Endothelial cell of umbilical vein (primary cell): ENCODE results near the gene ATP8B2. TPM values are rescaled to one million over a fixed set of nuclear protein-coding genes. Genes with fewer than 3 reads are reported as not detected.
A peak's percentile ranks its signal among the peaks of the same experiment; 100 is the strongest.

Experiments used
- BruUV-seq: library from RNA; stranded (reverse); fragments of 400-500 nt; replicated peaks from 2 replicates; lab custom pipeline; 2021; lab: Mats Ljungman, UMichigan
- CTCF ChIA-PET: fragments of 300-600, 350-600 bp; sonication (Branson Sonifier 250); formaldehyde crosslinking; loops from one replicate; lab custom pipeline; 2021; ENCODE audit warnings: antibody characterized with exemption, inconsistent platforms; lab: Charles Lee
- POLR2A ChIA-PET: fragments of 300-600, 350-600 bp; sonication (Branson Sonifier 250); formaldehyde crosslinking; loops from one replicate; lab custom pipeline; 2021; ENCODE audit warnings: antibody characterized with exemption, inconsistent platforms; lab: Charles Lee
- DNase-seq: peaks from one replicate; pipeline ENCODE4 v3.0.0-alpha.2; 2011; ENCODE audit warnings: low read depth, low spot score
- FAIRE-seq: peaks from 2 replicates; lab custom pipeline; 2011; peaks lifted over from hg19 to GRCh38; lab: Jason Lieb, UNC
- H2AFZ ChIP-seq: 2 replicates; pipeline ENCODE4 v1.6.0; 2012; ENCODE audit warnings: low read depth, low read length, control low read depth, inconsistent platforms
- H3K27ac ChIP-seq: 2 replicates; pipeline ENCODE4 v1.5.1; 2011; ENCODE audit warnings: low read depth, mild to moderate bottlenecking, control low read depth, low read length, moderate library complexity; ENCODE audit not compliant: insufficient read depth
- H3K27me3 ChIP-seq, 2 experiments: 2 replicates each; pipeline versions ENCODE4 v1.6.0 to v1.6.1; 2011; ENCODE audit warnings: low read length in 2 of 2, mixed read lengths in 1 of 2; ENCODE audit not compliant: control insufficient read depth in 2 of 2, insufficient read depth in 2 of 2
- H3K36me3 ChIP-seq, 2 experiments: 2 replicates in 1 of 2; 3 replicates in 1 of 2; pipeline ENCODE4 v1.5.1; 2011; ENCODE audit warnings: low read length in 2 of 2, mild to moderate bottlenecking in 1 of 2, moderate library complexity in 1 of 2; ENCODE audit not compliant: control insufficient read depth in 2 of 2, insufficient read depth in 2 of 2; ENCODE audit errors: extremely low read depth in 1 of 2
- H3K4me1 ChIP-seq: 3 replicates; pipeline ENCODE4 v1.5.1; 2011; ENCODE audit warnings: mild to moderate bottlenecking, low read length; ENCODE audit not compliant: control insufficient read depth, insufficient read depth; ENCODE audit errors: extremely low read depth
- H3K4me2 ChIP-seq: 2 replicates; pipeline ENCODE4 v1.6.1; 2011; ENCODE audit warnings: low read length, control low read depth, mixed read lengths; ENCODE audit not compliant: insufficient read depth
- H3K4me3 ChIP-seq, 3 experiments: fragments of 200-600 bp in 1 of 3; sonication (generic), shearing (Covaris generic) in 1 of 3; replicated peaks in 1 of 3; 2 replicates each; pipeline ENCODE4 v1.5.1; 2011 to 2016; ENCODE audit warnings: control low read depth in 3 of 3, low read length in 3 of 3, mild to moderate bottlenecking in 2 of 3, inconsistent platforms in 1 of 3, low read depth in 1 of 3, moderate library complexity in 1 of 3; ENCODE audit not compliant: insufficient read depth in 1 of 3
- H3K79me2 ChIP-seq: 2 replicates; pipeline ENCODE4 v1.6.0; 2012; ENCODE audit warnings: low read length, inconsistent platforms; ENCODE audit not compliant: control insufficient read depth, insufficient read depth
- H3K9ac ChIP-seq: replicated peaks from 2 replicates; pipeline ENCODE3; 2011; ENCODE audit warnings: low read length, control low read depth; ENCODE audit not compliant: insufficient read depth; ENCODE audit errors: extremely low read depth
- H3K9me1 ChIP-seq: replicated peaks from 3 replicates; pipeline ENCODE4 v1.6.0; 2011; ENCODE audit warnings: mild to moderate bottlenecking, low read length; ENCODE audit not compliant: control insufficient read depth, insufficient read depth; ENCODE audit errors: extremely low read depth
- H3K9me3 ChIP-seq: replicated peaks from 2 replicates; pipeline ENCODE4 v1.5.1; 2012; ENCODE audit warnings: low read length, inconsistent platforms; ENCODE audit not compliant: control insufficient read depth, insufficient read depth
- H4K20me1 ChIP-seq: replicated peaks from 2 replicates; pipeline ENCODE3; 2011; ENCODE audit warnings: mild to moderate bottlenecking, low read length; ENCODE audit not compliant: control insufficient read depth, insufficient read depth; ENCODE audit errors: extremely low read depth
- EZH2 ChIP-seq: IDR thresholded peaks from 2 replicates; pipeline ENCODE4 v1.6.1; 2012; ENCODE audit warnings: borderline replicate concordance, low read depth, mild to moderate bottlenecking, moderate library complexity, low read length, inconsistent platforms; ENCODE audit not compliant: severe bottlenecking
- FOS ChIP-seq: IDR thresholded peaks from 2 replicates; pipeline ENCODE4 v1.6.1; 2011; ENCODE audit warnings: mild to moderate bottlenecking, low read length, moderate library complexity, borderline replicate concordance; ENCODE audit not compliant: insufficient read depth
- GATA2 ChIP-seq: IDR thresholded peaks from 2 replicates; pipeline ENCODE4 v1.7.0; 2011; ENCODE audit warnings: low read depth, mild to moderate bottlenecking, moderate library complexity, mixed read lengths, low read length; ENCODE audit not compliant: insufficient read length, insufficient read depth
- JUN ChIP-seq: IDR thresholded peaks from 2 replicates; pipeline ENCODE4 v1.6.1; 2011; ENCODE audit warnings: borderline replicate concordance, low read depth; ENCODE audit not compliant: insufficient read length, insufficient read depth
- MYC ChIP-seq: IDR thresholded peaks from one replicate; pipeline ENCODE4 v1.6.1; 2011; ENCODE audit warnings: mild to moderate bottlenecking, low read depth, low read length
- POLR2A ChIP-seq: IDR thresholded peaks from 2 replicates; pipeline ENCODE4 v1.6.1; 2012; ENCODE audit warnings: low read depth, mild to moderate bottlenecking, control low read depth, low read length
- POLR2AphosphoS5 ChIP-seq: IDR thresholded peaks from 2 replicates; pipeline ENCODE4 v1.6.1; 2012; ENCODE audit warnings: low read depth, mild to moderate bottlenecking, control low read depth, low read length, moderate library complexity; ENCODE audit not compliant: insufficient read depth
- dilution Hi-C: fragments of 300-500 bp; cut with MboI; formaldehyde crosslinking; loops from one replicate; pipeline ENCODE4 v1.15.0; 2019; ENCODE audit warnings: low sequenced_read_pairs; ENCODE audit not compliant: extremely low pct_ligation_motif_present
- intact Hi-C: fragments of 100-400 bp; cut with micrococcal nuclease; formaldehyde crosslinking; loops from one replicate; pipeline ENCODE4 v1.10.0; 2022
- polyA plus RNA-seq, 4 experiments: library from polyadenylated mRNA; depleted of rRNA in 3 of 4; stranded (reverse) in 3 of 4; unstranded in 1 of 4; fragments of >200 nt; gene quantifications; 2 replicates each; pipeline versions ENCODE4 v1.2.1 to v1.2.3, GENCODE V29; 2011 to 2012; ENCODE audit warnings: missing spikeins in 1 of 4
- total RNA-seq: library from RNA; stranded (reverse); gene quantifications from 2 replicates; pipeline ENCODE4 v1.2.3, GENCODE V29; 2021
- TF ChIP-seq, protein P1 (sequence below): IDR thresholded peaks from 2 replicates; pipeline ENCODE4 v1.6.1; 2011; ENCODE audit not compliant: insufficient read depth, insufficient read length
- TF ChIP-seq, protein P2 (sequence below), 2 donors: IDR thresholded peaks; 1 replicate in 1 of 2; 2 replicates in 1 of 2; pipeline ENCODE4 v1.5.1; 2011; ENCODE audit warnings: low read length in 2 of 2, mild to moderate bottlenecking in 2 of 2, moderate library complexity in 2 of 2, control low read depth in 1 of 2, inconsistent platforms in 1 of 2, low read depth in 1 of 2; ENCODE audit not compliant: insufficient read depth in 1 of 2; ENCODE audit errors: extremely low read depth in 1 of 2

ATP8B2 gene
- total and polyA plus RNA-seq, 2 donors (not counting 3 experiments of a cell fraction or from before 2014, with no cell fraction given), result 64.7 to 72.8 TPM

DNA sequence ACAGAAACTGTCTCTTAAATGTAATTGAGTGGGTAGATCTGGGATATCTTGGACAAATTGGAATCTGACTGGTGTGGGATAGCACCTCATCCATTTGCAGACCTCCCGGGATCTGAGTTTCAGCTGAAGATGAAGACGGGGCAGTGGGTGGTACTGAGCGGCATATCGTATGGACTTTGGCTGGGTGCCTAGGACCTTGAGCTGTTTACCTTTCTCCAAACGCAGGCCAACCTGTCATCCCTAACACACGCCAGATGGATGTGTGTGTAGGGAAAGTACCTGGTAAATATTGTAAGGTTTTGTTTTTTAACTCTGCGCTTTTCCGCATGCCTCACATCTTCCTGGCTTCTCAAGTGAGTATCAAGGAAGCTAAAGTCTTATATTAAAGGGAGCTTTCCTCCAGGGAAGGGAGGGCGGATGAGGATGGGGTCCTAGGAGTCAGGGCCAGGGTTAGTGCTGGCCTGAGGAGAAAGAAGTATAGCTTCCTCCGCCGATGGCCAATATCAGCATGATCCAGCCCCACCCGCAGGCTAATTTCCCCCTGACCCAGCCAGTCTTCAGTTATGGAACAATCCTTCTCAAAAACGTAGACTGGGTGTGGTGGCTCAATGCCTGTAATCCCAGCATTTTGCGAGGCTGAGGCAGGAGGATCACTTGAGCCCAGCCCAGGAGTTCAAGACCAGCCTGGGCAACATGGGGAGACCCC is 26.2 kb downstream of the ATP8B2 start:
- CTCF ChIA-PET, result interaction anchor here (1.2 to 5.4 kb wide), 5 partner anchors 10 to 194 kb away, joined by 3 to 35 read pairs (median 4); no protein-coding TSS in a partner anchor
- Histone ChIP-seq H3K36me3 (peaks cover 2 to 16% of the 10 kb centered on the region in 2 experiments), H4K20me1 (no peaks in the 10 kb centered on the region), H3K4me2 (no peak overlapping the region), H3K79me2 (no peaks in the 10 kb centered on the region), H3K4me3 (no peak overlapping the region), H3K4me1 (peaks cover 20% of the 10 kb centered on the region), H3K9me1 (no peaks in the 10 kb centered on the region), H3K27me3 (no peaks in the 10 kb centered on the region), H3K9me3 (no peaks in the 10 kb centered on the region), H3K9ac (no peak overlapping the region), H2AFZ (no peak overlapping the region), H3K27ac (no peak overlapping the region)
- POLR2A ChIA-PET, result no interaction called here
- no peak for DNase-seq
- no TSS peak for BruUV-seq
- FAIRE-seq, result no peak
- intact Hi-C loops, result no loop called here
- dilution Hi-C loops, result no loop called here
- no peak for TF ChIP-seq FOS

DNA sequence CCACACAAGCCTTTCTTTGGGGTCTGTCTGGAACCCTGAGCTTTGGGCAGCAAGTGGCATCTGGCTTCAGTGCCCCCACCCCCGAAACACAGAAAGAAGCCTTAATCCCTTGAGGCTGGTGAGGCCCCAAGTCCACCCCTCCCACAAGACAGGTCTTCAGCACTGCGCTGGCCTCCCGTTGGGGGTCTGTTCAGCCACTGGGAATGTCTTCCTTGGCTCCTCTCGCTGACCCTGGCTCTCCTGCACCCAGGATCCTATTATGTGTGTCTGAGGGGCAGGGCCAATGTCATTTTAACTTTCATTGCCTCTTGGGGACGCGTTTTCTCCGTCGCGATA is 26.9 kb downstream of the ATP8B2 start:
- dilution Hi-C loops, result no loop called here
- FAIRE-seq (no peak), DNase-seq (no peak)
- Histone ChIP-seq H3K27ac (no peak overlapping the region), H3K4me2 (peak overlapping the region; percentile 48), H3K36me3 (peaks cover 2 to 15% of the 10 kb centered on the region in 2 experiments), H3K79me2 (no peaks in the 10 kb centered on the region), H3K9me1 (no peaks in the 10 kb centered on the region), H4K20me1 (no peaks in the 10 kb centered on the region), H3K9ac (no peak overlapping the region), H3K27me3 (no peaks in the 10 kb centered on the region), H2AFZ (peak overlapping the region; percentile 88), H3K4me1 (peaks cover 16% of the 10 kb centered on the region), H3K4me3 (peak overlapping the region in 2 of 3 experiments; percentile 19 to 46), H3K9me3 (no peaks in the 10 kb centered on the region)
- intact Hi-C loops, result no loop called here
- no TSS peak for BruUV-seq
- ChIA-PET CTCF (interaction anchor here (1.0 to 5.4 kb wide), 9 partner anchors 9 to 195 kb away, joined by 3 to 35 read pairs (median 5); no protein-coding TSS in a partner anchor), POLR2A (no interaction called here)
- TF ChIP-seq GATA2 (no peak), MYC (no peak), POLR2AphosphoS5 (no peak), FOS (no peak), POLR2A (no peak), EZH2 (no peak), JUN (no peak)
- TF ChIP-seq, protein P1, sequence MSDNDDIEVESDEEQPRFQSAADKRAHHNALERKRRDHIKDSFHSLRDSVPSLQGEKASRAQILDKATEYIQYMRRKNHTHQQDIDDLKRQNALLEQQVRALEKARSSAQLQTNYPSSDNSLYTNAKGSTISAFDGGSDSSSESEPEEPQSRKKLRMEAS, result no peak
- TF ChIP-seq, protein P2, sequence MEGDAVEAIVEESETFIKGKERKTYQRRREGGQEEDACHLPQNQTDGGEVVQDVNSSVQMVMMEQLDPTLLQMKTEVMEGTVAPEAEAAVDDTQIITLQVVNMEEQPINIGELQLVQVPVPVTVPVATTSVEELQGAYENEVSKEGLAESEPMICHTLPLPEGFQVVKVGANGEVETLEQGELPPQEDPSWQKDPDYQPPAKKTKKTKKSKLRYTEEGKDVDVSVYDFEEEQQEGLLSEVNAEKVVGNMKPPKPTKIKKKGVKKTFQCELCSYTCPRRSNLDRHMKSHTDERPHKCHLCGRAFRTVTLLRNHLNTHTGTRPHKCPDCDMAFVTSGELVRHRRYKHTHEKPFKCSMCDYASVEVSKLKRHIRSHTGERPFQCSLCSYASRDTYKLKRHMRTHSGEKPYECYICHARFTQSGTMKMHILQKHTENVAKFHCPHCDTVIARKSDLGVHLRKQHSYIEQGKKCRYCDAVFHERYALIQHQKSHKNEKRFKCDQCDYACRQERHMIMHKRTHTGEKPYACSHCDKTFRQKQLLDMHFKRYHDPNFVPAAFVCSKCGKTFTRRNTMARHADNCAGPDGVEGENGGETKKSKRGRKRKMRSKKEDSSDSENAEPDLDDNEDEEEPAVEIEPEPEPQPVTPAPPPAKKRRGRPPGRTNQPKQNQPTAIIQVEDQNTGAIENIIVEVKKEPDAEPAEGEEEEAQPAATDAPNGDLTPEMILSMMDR (IDR thresholded peaks at IDR 0.05; ENCODE audit: extremely low read depth in 1 of 2, insufficient read depth in 1 of 2, low read depth in 1 of 2, low read length in 2 of 2), result no peak
